Hepatocyte (in vitro differentiated cells): ENCODE results near the gene PIWIL4.

Source experiments
- CTCF ChIP-seq: fragments of 200-600 bp; sonication (generic); IDR thresholded peaks from 2 replicates; pipeline ENCODE4 v1.5.1; 2016; ENCODE audit warnings: antibody characterized with exemption, mild to moderate bottlenecking; ENCODE audit not compliant: poor library complexity
- EZH2 ChIP-seq: fragments of 200-600 bp; sonication (generic); IDR thresholded peaks from 2 replicates; pipeline ENCODE4 v1.6.1; 2016; ENCODE audit warnings: antibody characterized with exemption, mild to moderate bottlenecking, borderline replicate concordance
- EZH2phosphoT487 ChIP-seq: fragments of 200-600 bp; sonication (generic); IDR thresholded peaks from one replicate; pipeline ENCODE4 v1.6.1; 2018; ENCODE audit warnings: antibody characterized with exemption, mild to moderate bottlenecking, low read depth, moderate library complexity; ENCODE audit not compliant: unreplicated experiment, severe bottlenecking

DNA sequence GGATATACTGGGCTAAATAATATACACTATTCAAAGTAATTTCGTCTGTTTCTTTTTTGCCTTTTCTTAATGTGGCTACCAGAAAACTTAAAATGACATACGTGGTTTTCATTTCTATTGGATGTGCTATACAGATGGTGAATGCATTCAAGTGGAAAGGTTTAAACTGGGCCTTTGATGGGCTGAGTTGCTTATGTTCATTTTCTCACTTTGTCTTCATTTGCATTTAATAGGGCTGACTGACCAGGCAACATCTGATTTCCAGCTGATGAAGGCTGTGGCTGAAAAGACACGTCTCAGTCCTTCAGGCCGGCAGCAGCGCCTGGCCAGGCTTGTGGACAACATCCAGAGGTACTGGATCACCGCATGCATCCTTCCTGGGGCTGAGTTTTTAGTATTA is 27.9 kb downstream of the PIWIL4 start:
- TF ChIP-seq CTCF (no peak), EZH2 (no peak), EZH2phosphoT487 (no peak)
